AG04450 (cell line): ENCODE data around the gene MCM9. TPM values are rescaled to one million over a fixed set of nuclear protein-coding genes. Genes with fewer than 3 reads are reported as not detected.
A peak's percentile ranks its signal among the peaks of the same experiment; 100 is the strongest.

ENCODE experiments used
- CTCF ChIA-PET: fragments of 300-600, 350-600 bp; formaldehyde crosslinking; extraction: SDS; loops from one replicate; lab custom pipeline; 2022; ENCODE audit warnings: antibody characterized with exemption, inconsistent platforms; lab: Charles Lee
- POLR2A ChIA-PET: fragments of 350-600 bp; formaldehyde crosslinking; extraction: SDS; loops from one replicate; lab custom pipeline; 2021; ENCODE audit warnings: antibody characterized with exemption, inconsistent platforms; lab: Yijun Ruan, JAX
- DNase-seq: peaks from one replicate; pipeline ENCODE4 v3.0.0-alpha.2; 2011; ENCODE audit warnings: low read depth, low spot score
- H3K27ac ChIP-seq: one replicate; pipeline ENCODE4 v1.5.1; 2012; ENCODE audit warnings: low read depth, low read length, control low read depth
- H3K27me3 ChIP-seq: one replicate; pipeline ENCODE4 v1.6.0; 2012; ENCODE audit warnings: low read length; ENCODE audit not compliant: control insufficient read depth, insufficient read depth
- H3K4me3 ChIP-seq: 2 replicates; pipeline ENCODE4 v1.5.1; 2011; ENCODE audit warnings: mild to moderate bottlenecking, low read depth, low read length, control low read depth
- H3K9me3 ChIP-seq: 2 replicates; pipeline ENCODE4 v1.5.1; 2012; ENCODE audit warnings: low read length; ENCODE audit not compliant: control insufficient read depth, insufficient read depth
- polyA plus RNA-seq: library from polyadenylated mRNA; depleted of rRNA; stranded (reverse); fragments of >200 nt; gene quantifications from 2 replicates; pipeline ENCODE4 v1.2.3, GENCODE V29; 2011
- TF ChIP-seq, protein P1 (sequence below): IDR thresholded peaks from 2 replicates; pipeline ENCODE4 v1.5.1; 2011; ENCODE audit warnings: low read depth, low read length, control low read depth, inconsistent platforms

Gene MCM9
- polyA plus RNA-seq, 1 experiment, result 2.2 TPM

DNA sequence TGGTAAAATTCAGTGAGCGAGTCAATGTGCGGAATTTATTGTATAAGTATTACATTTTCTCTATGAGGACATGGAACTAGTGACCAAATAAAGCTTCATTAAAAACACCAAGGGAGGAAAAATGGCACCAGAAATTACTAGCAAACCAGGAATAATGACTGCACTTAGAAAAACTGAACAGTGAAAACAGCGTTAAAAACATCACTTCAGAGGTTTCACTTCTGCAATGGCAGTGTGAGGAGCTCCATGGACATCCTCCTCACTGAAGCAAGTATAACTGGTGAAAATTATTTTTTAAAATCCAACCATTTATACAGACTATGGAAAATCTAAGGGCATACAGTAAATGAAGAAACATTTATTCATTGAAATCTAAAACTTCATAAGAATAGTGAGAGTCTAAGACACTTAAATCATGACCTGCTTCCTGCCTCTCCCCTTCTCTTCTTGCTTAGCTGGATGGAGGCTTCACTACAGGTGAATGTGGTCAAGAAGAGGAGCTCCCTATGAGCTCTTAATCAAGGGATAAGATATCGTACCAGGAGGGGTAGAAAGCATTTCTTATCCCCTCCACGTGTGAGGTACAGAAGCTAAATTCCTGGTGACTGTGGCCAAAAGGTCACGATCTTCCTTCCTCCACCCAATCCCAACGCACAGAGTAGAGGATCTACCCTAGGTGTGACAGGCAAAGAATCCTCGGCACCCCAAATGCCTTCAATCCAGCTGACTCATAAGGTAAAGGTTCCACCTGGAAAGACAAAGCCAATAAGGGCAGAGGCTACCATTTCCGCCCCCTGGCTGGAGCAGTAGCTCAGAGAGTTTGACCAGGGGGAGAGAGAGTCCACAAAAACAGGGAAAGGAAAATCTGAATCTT is 53.3 kb downstream of the MCM9 start:
- Histone ChIP-seq H3K9me3 (no peaks in the 10 kb centered on the region), H3K27ac (no peak overlapping the region), H3K4me3 (no peak overlapping the region), H3K27me3 (no peaks in the 10 kb centered on the region)
- CTCF ChIA-PET, result interaction anchor here (1.3 to 1.6 kb wide), 2 partner anchors 14 to 248 kb away, joined by 3 to 7 read pairs; no protein-coding TSS in a partner anchor
- no peak for DNase-seq
- TF ChIP-seq, protein P1, sequence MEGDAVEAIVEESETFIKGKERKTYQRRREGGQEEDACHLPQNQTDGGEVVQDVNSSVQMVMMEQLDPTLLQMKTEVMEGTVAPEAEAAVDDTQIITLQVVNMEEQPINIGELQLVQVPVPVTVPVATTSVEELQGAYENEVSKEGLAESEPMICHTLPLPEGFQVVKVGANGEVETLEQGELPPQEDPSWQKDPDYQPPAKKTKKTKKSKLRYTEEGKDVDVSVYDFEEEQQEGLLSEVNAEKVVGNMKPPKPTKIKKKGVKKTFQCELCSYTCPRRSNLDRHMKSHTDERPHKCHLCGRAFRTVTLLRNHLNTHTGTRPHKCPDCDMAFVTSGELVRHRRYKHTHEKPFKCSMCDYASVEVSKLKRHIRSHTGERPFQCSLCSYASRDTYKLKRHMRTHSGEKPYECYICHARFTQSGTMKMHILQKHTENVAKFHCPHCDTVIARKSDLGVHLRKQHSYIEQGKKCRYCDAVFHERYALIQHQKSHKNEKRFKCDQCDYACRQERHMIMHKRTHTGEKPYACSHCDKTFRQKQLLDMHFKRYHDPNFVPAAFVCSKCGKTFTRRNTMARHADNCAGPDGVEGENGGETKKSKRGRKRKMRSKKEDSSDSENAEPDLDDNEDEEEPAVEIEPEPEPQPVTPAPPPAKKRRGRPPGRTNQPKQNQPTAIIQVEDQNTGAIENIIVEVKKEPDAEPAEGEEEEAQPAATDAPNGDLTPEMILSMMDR, result no peak
- POLR2A ChIA-PET, result no interaction called here

DNA sequence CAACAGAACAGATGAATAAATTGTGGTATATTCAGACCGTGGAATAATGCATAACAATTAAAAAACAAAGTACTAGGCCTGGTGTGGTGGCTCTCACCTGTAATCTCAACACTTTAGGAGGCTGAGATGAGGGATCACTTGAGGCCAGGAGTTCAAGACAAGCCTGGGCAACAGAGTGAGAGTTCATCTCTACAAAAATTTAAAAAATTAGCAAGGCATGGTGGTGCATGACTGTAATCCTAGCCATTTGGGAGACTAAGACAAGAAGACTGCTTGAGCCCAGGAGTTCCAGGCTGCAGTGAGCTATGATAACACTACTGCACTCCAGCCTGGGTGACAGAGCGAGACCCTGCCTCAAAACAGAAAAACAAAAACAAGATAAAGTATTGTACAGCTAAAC is 57.2 kb downstream of the MCM9 start:
- TF ChIP-seq, protein P1, result no peak
- Histone ChIP-seq H3K27ac (no peak overlapping the region), H3K27me3 (no peaks in the 10 kb centered on the region), H3K4me3 (no peak overlapping the region), H3K9me3 (no peaks in the 10 kb centered on the region)
- no peak for DNase-seq
- ChIA-PET POLR2A (no interaction called here), CTCF (no interaction called here)

DNA sequence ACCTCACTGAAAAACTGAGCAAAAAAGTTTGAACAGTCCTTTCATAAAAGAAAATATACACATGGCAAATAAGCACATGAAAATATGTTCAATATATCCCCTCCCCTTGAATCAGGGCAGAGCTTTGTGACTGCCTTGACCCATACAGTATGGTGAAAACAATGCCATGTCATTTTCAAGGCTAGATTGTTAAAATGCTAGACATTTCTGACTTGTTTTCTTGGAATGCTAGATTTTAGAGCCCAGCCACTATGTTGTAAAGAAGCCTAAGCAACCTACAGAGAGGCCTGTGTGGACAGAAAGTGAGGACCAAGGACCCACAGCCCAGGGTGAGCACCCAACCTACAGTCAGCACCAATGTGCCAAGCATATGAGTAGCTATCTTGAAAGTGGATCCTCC is 58.1 kb downstream of the MCM9 start:
- ChIA-PET CTCF (interaction anchor here (1.3 kb wide), 1 partner anchor 77 kb away, joined by 4 read pairs; no protein-coding TSS in a partner anchor), POLR2A (interaction anchor here (1.1 kb wide), 1 partner anchor 16 kb away, joined by 7 read pairs; no protein-coding TSS in a partner anchor)
- H3K4me3 ChIP-seq, result no peak overlapping the region
- H3K9me3 ChIP-seq, result no peaks in the 10 kb centered on the region
- TF ChIP-seq, protein P1, result no peak
- no peak for DNase-seq
- H3K27me3 ChIP-seq, result no peaks in the 10 kb centered on the region
- peak overlapping the region; percentile 75 for H3K27ac ChIP-seq

DNA sequence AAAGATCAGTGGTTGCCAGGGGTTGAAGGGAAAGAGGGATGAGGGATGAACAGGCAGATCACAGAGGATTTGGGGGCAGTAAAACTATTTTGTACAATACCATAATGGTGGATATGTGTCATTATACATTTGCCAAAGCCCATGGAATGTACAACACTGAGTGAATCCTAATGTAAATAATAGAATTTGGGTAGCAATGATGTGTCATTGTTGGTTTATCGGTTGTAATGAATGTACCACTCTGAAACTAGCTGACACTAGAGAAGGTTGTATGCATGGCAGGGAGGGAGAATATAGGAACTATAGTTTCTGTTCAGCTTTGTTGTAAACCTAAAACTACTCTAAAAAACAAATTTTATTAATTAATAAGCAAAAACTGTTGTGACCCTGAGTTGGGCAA is 58.8 kb downstream of the MCM9 start:
- H3K9me3 ChIP-seq, result no peaks in the 10 kb centered on the region
- ChIA-PET POLR2A (interaction anchor here (1.1 kb wide), 1 partner anchor 17 kb away, joined by 7 read pairs; no protein-coding TSS in a partner anchor), CTCF (interaction anchor here (0.6 to 1.3 kb wide), 2 partner anchors 75 to 76 kb away, joined by 3 to 4 read pairs; no protein-coding TSS in a partner anchor)
- H3K27ac ChIP-seq, result no peak overlapping the region
- TF ChIP-seq, protein P1, result no peak
- no peak for DNase-seq
- no peaks in the 10 kb centered on the region for H3K27me3 ChIP-seq
- H3K4me3 ChIP-seq, result no peak overlapping the region

DNA sequence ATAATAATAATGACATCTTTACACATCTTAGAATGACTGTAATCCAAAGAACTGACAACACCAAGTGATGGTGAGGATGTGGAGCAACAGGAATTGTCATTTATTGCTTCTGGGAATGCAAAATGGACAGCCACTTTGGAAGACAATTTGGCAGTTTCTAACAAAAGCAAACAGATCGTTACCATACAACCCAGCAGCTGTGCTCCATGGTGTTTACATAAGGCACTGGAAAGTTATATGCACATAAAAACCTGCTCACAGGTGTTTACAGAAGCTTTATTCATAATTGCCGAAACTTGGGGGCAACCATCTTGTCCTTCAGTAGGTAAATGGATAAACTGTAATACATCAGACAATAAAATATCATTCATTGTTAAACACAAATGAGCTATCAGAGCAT is 59.3 kb downstream of the MCM9 start:
- POLR2A ChIA-PET, result interaction anchor here (1.1 kb wide), 1 partner anchor 17 kb away, joined by 7 read pairs; no protein-coding TSS in a partner anchor
- CTCF ChIA-PET, result interaction anchor here (0.6 kb wide), 1 partner anchor 74 kb away, joined by 3 read pairs; no protein-coding TSS in a partner anchor
- Histone ChIP-seq H3K4me3 (no peak overlapping the region), H3K27me3 (no peaks in the 10 kb centered on the region), H3K27ac (no peak overlapping the region), H3K9me3 (no peaks in the 10 kb centered on the region)
- TF ChIP-seq, protein P1, result no peak
- DNase-seq, result no peak
